Measurements from ENCODE around the gene PLEKHA1.

- TF ChIP-seq POLR2AphosphoS5 (IDR thresholded peaks at IDR 0.05; ENCODE audit: borderline replicate concordance, low read depth, low read length) (no peak), EZH2 (IDR thresholded peaks at IDR 0.05) (no peak)
Observed at GRCh38 chr10:122363722-122364463, 10.6 kb upstream of the PLEKHA1 start.

Data from SK-N-MC (cell line).